Endodermal cell (in vitro differentiated cells): ENCODE measurements around the gene LNPK. TPM values are rescaled to one million over a fixed set of nuclear protein-coding genes. Genes with fewer than 3 reads are reported as not detected.
"Not testable (repeated sequence)": the region's sequence is repeated elsewhere in the genome, so short reads cannot be mapped to it uniquely, and the experiment has no call there.

Experiments used
- DNase-seq: peaks from one replicate; pipeline ENCODE4 v3.0.0-alpha.2; 2017
- H3K27ac ChIP-seq: 2 replicates; pipeline ENCODE4 v1.5.1; 2013; ENCODE audit warnings: mild to moderate bottlenecking, low read depth, low read length, moderate library complexity
- H3K27me3 ChIP-seq: 2 replicates; pipeline ENCODE4 v1.6.1; 2013; ENCODE audit warnings: mild to moderate bottlenecking, low read length, moderate library complexity; ENCODE audit not compliant: insufficient read depth, control insufficient read depth, poor library complexity, severe bottlenecking
- H3K36me3 ChIP-seq: 2 replicates; pipeline ENCODE4 v1.7.0; 2013; ENCODE audit warnings: mild to moderate bottlenecking, low read length, moderate library complexity; ENCODE audit not compliant: control insufficient read depth, insufficient read depth
- H3K4me1 ChIP-seq: one replicate; pipeline ENCODE4 v1.7.0; 2013; ENCODE audit warnings: low read length; ENCODE audit not compliant: control insufficient read depth, insufficient read depth
- H3K4me3 ChIP-seq: 2 replicates; pipeline ENCODE4 v1.5.1; 2013; ENCODE audit warnings: mild to moderate bottlenecking, low read length, moderate library complexity
- H3K9ac ChIP-seq: 2 replicates; pipeline ENCODE4 v1.6.1; 2013; ENCODE audit warnings: mild to moderate bottlenecking, low read length, moderate library complexity; ENCODE audit not compliant: poor library complexity, severe bottlenecking; ENCODE audit errors: extremely low read depth
- H3K9me3 ChIP-seq: 2 replicates; pipeline ENCODE4 v1.6.1; 2013; ENCODE audit warnings: mild to moderate bottlenecking, low read length, moderate library complexity; ENCODE audit not compliant: control insufficient read depth
- H3K27ac Mint-ChIP-seq: 2 replicates; pipeline ENCODE4 v1.8.0; 2020; ENCODE audit warnings: mixed read lengths
- H3K27me3 Mint-ChIP-seq: 2 replicates; pipeline ENCODE4 v1.8.0; 2021; ENCODE audit warnings: mild to moderate bottlenecking, mixed read lengths; ENCODE audit not compliant: insufficient read depth
- H3K36me3 Mint-ChIP-seq: 2 replicates; pipeline ENCODE4 v1.8.0; 2020; ENCODE audit warnings: low read depth, mixed read lengths
- H3K4me1 Mint-ChIP-seq: 2 replicates; pipeline ENCODE4 v1.8.0; 2020; ENCODE audit warnings: mixed read lengths
- H3K4me3 Mint-ChIP-seq: 2 replicates; pipeline ENCODE4 v1.8.0; 2020; ENCODE audit warnings: mild to moderate bottlenecking, moderate library complexity, mixed read lengths
- H3K9me3 Mint-ChIP-seq: 2 replicates; pipeline ENCODE4 v1.8.0; 2020; ENCODE audit warnings: mild to moderate bottlenecking, mixed read lengths
- CTCF ChIP-seq: fragments of 200-600 bp; sonication (generic); conservative IDR thresholded peaks from 2 replicates; pipeline ENCODE4 v1.5.0; 2021; ENCODE audit warnings: antibody characterized with exemption, mild to moderate bottlenecking
- WGBS, 2 experiments: methylation state at CpG; one replicate each; pipeline versions ENCODE4 v1.1.5 to v1.1.7; 2013; ENCODE audit warnings: missing lambda C conversion rate in 2 of 2, mixed read lengths in 1 of 2; ENCODE audit not compliant: insufficient coverage in 1 of 2, insufficient read length in 1 of 2; 5-methylcytosine and 5-hydroxymethylcytosine counted together
- total RNA-seq, 2 donors: library from RNA; stranded (reverse); fragmentation: NEBNext Ultra II Directional in 1 of 2; extraction: Animal tissue kit (Norgen Biotek cat#: 25700) in 1 of 2; gene quantifications; 2 replicates in 1 of 2; 3 replicates in 1 of 2; pipeline ENCODE4 v1.2.1, GENCODE V29; 2021

LNPK gene
- total RNA-seq, 2 donors from 2014 or later = 15.0 to 20.2 TPM

GRCh38 chr2:175914846-175915245 is 87.2 kb downstream of the LNPK start:
- Histone ChIP-seq H3K36me3 (no peaks in the 10 kb centered on the region), H3K9ac (no peak overlapping the region), H3K27me3 (no peaks in the 10 kb centered on the region), H3K27ac (no peak overlapping the region), H3K4me3 (no peak overlapping the region), H3K4me1 (no peaks in the 10 kb centered on the region), H3K9me3 (no peaks in the 10 kb centered on the region)
- peaks cover 12% of the 10 kb centered on the region for H3K27me3 Mint-ChIP-seq
- H3K27ac Mint-ChIP-seq = no peak overlapping the region
- no peak overlapping the region for H3K4me3 Mint-ChIP-seq
- no peaks in the 10 kb centered on the region for H3K9me3 Mint-ChIP-seq
- H3K4me1 Mint-ChIP-seq = peaks cover 4% of the 10 kb centered on the region
- no peak for DNase-seq
- no peak for TF ChIP-seq CTCF
- H3K36me3 Mint-ChIP-seq = no peaks in the 10 kb centered on the region
- WGBS, 2 experiments = 89 to 94% methylated on average over 1 to 3 of the region's 3 CpGs

- not testable (repeated sequence) for H3K4me1 Mint-ChIP-seq, H3K9ac ChIP-seq, H3K4me1 ChIP-seq, H3K9me3 ChIP-seq, H3K4me3 ChIP-seq, H3K4me3 Mint-ChIP-seq, H3K27me3 ChIP-seq, H3K36me3 Mint-ChIP-seq, H3K36me3 ChIP-seq, H3K27ac ChIP-seq, DNase-seq, H3K9me3 Mint-ChIP-seq, H3K27ac Mint-ChIP-seq
- peaks cover 12% of the 10 kb centered on the region for H3K27me3 Mint-ChIP-seq
- 81 to 92% methylated on average over 3 to 12 of the region's 12 CpGs for WGBS, 2 experiments
Measured at GRCh38 chr2:175913849-175914743, 88.0 kb downstream of the LNPK start.

- H3K4me3 ChIP-seq, H3K27ac ChIP-seq, H3K4me3 Mint-ChIP-seq, H3K9me3 Mint-ChIP-seq, H3K9ac ChIP-seq, H3K27ac Mint-ChIP-seq, H3K36me3 ChIP-seq, H3K4me1 Mint-ChIP-seq, DNase-seq, H3K9me3 ChIP-seq, H3K4me1 ChIP-seq, H3K27me3 ChIP-seq, H3K36me3 Mint-ChIP-seq: not testable (repeated sequence)
- WGBS, 2 experiments = 86% methylated on average over 2 of the region's 2 CpGs; no CpG with 5 or more reads in 1 of the 2 experiments
- peaks cover 12% of the 10 kb centered on the region for H3K27me3 Mint-ChIP-seq
Measured at GRCh38 chr2:175913267-175913666, 88.8 kb downstream of the LNPK start.

GRCh38 chr2:175904035-175904434 is 98.0 kb downstream of the LNPK start:
- H3K9ac ChIP-seq = no peak overlapping the region
- Mint-ChIP-seq H3K4me3 (no peak overlapping the region), H3K27ac (no peak overlapping the region), H3K36me3 (no peaks in the 10 kb centered on the region), H3K4me1 (no peaks in the 10 kb centered on the region), H3K9me3 (no peaks in the 10 kb centered on the region), H3K27me3 (no peaks in the 10 kb centered on the region)
- WGBS, 2 experiments = 94% methylated on average over 2 to 4 of the region's 4 CpGs
- H3K4me3 ChIP-seq = no peak overlapping the region
- peaks cover 5% of the 10 kb centered on the region for H3K27me3 ChIP-seq
- no peaks in the 10 kb centered on the region for H3K4me1 ChIP-seq
- H3K9me3 ChIP-seq = no peaks in the 10 kb centered on the region
- no peak overlapping the region for H3K27ac ChIP-seq
- no peak for TF ChIP-seq CTCF
- no peaks in the 10 kb centered on the region for H3K36me3 ChIP-seq
- DNase-seq = no peak
